Stimulated activated CD4-positive, alpha-beta T cell treated with anti-CD3 and anti-CD28 coated beads, Interleukin-2, amount 100 ng/mL, for 48 hours (primary cell): ENCODE results near the gene ZP1.
"Not testable (repeated sequence)": the region's sequence is repeated elsewhere in the genome, so short reads cannot be mapped to it uniquely, and the experiment has no call there.

Experiments used
- DNase-seq, 2 donors: peaks; one replicate each; pipeline ENCODE4 v3.0.0-alpha.2; 2020

The ZP1 gene

GRCh38 chr11:60879971-60880588, 12.7 kb downstream of the ZP1 start:
- DNase-seq, result no peak

DNA sequence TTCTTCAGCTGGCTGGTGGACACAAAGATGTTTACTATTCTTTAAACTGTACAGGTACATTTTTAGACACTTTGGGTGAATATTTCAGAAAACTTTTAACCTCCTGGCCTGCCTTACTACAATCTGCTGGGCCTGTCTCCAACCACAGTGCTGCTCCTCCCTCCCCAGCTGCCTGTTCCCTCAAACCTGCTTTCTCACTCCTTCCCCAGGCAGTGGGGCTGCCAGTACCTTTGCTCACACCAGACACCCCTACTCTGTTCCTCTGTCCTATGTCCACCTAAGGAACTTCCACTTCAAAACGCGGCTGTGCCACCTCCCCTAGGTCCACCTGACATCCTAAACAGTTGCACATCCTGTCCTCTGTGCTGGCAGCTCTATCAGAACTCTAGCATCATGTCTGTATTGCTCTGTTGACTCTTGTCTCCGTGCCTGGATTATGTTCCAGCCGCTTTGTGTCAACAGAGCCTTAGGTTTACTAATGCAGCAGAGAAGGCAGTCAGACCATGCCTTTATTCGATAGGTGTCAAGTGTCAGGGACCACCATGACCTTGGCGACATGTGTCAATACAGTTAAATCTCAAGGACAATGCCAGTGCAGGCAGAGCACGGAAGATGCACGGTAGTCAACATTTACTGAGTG, 13.4 kb downstream of the ZP1 start:
- no peak for DNase-seq

GRCh38 chr11:60887556-60887955, 20.2 kb downstream of the ZP1 start:
- peak in 1 of 2 donors; percentile 10 for DNase-seq

DNA sequence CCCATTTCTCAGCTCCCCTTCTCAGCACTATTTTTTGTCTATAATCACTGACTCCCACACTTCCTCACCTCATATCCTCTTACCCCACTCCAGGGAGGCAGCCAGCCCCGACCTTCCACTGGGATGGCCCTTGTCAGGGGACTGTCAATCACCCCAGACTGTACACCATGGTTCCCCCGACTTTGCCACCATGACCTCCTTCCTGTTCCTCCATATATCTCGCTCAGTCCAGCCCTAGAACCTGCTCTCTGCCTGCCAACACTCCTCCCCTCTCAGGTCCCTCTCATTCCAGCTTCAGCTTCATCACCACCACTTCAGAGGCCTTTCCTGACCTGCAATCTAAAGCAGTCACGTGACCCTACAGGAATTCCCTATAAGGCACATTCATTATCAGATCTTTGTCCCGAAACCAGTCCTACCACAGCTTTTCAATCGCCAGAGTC, 22.5 kb downstream of the ZP1 start:
- no peak for DNase-seq

- DNase-seq, result no peak
These were observed 23.4 kb downstream of the ZP1 start for GRCh38 chr11:60890696-60891095.

- DNase-seq, result no peak
These were observed 23.9 kb downstream of the ZP1 start for GRCh38 chr11:60891103-60891741.

GRCh38 chr11:60895687-60896086, 28.3 kb downstream of the ZP1 start:
- no peak for DNase-seq

DNA sequence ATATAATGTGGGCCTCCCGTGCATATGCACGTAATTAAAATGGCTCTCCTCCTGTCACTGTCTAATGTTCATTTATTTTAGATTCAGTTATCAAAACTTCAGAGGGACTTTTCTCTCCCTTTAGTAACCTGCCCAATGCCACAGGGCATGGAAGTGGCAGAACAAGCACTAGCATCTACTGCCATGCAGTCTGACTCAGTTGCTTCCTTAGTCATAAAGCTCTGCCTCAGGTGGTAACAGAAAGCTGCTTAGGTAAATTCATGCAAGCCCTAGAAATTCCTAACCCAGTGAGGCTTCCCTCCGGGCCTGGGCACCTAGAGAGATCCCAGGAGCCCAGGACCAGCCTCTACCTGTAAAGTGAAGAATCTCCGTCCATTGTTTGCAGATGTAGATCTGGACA, 30.2 kb downstream of the ZP1 start:
- no peak for DNase-seq

GRCh38 chr11:60899046-60899936, 31.9 kb downstream of the ZP1 start:
- DNase-seq, result peak; percentile 15 to 35

DNA sequence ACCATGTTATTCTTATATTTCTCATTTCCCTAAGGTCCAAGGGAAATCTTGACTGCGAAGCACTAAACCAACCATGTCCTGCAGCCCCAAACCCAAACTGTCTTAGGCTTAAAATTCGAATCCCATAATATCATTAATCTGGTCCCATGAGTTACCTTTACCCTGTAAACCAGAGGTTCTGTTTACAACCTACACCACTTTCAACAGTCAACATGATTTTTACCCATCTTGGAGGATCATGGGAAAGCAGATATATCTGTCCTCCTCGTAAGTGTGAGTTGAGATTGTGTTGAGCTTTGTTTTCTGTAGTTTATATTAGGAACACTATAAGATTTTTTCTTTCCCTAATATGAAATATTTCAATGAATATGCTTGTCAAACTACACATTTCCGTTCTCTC, 32.6 kb downstream of the ZP1 start:
- no peak for DNase-seq

- DNase-seq, result no peak
These were observed 33.5 kb downstream of the ZP1 start for GRCh38 chr11:60900673-60901404.

DNA sequence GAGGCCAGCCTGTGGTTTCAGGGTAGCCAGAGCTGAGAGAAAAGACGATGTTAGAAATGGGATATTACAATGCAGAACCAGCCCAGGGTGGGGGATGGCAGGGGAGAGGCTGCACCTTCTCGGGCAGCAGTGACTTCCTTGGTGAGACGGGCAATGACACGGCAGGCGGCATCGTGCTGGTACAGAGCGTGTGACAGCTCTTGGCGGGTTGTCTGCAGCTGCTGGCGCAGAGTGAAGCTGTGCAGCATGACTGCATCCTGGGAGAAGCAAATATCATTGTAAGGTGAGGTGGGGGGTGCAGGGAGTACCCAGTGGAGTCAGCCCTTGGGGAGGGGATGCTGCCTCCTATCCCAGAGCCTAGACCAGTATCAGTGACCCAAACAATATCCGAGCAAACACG, 35.3 kb downstream of the ZP1 start:
- DNase-seq, result no peak

DNA sequence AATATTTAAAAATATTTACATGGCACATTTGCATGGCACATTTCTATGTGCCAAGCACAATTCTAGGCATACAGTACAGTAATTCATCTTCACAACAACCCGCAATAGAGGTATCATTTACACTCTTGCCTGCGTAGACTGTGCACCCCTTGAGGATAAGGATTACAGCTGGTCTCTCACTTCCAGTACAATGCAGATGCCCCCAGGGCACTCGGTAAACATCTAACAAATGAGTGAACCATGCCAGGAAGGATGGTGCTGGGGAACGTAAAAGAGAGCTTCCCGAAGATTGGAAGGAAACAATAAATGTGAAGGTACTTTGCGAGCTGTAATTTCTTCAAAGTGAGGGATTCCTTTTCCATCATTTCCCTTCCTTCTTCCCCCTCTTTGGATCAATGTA, 37.7 kb downstream of the ZP1 start:
- DNase-seq, result no peak

- DNase-seq, result no peak
These were observed 38.3 kb downstream of the ZP1 start for GRCh38 chr11:60905551-60906113.

DNA sequence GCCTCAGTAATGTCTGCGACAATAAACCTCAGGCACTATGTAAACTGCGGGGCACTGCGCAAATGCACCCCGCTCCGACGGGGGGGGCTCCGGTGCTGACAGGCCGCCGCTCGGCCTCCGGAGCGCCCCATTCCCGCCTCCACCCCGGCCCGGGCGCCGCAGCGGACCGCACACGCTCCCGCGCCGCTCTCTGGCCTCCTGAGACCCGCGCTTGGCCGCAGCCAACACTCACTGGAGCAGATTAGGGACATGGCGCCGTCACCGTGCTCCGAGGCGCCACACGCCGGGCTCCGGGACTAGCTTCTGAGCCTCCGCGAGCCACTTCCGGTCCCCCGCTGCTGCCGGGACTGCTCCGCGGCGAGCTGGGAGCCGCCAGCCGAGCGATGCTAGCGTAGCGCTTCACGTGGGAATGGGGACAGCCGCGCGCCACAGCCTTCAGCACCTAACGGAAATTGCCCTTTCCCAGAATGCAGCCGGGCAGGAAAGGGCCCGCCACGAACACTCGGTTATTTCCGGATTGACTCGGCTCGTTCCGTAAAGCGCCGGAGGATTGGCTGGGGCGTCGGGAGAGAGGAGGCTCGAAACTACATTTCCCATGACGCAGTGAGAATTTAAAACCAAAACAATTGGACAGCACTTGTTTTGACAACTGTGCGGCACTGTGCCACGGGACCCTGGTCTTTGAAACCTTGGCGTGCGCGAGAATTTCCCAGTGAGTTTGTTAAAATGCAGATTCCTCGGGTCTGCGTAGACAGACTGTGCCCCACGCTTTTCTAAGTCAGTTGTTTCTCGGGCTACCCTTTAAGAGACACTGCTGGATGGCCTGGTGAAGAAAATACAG, 39.0 kb downstream of the ZP1 start, which contains the start of gene PRPF19:
PRPF19 (minus strand) TSS at position 454 of the 841 bp plus-strand sequence; CDS start at position 251, 203 bp downstream.
- DNase-seq, result peak; percentile 99 to 100

DNA sequence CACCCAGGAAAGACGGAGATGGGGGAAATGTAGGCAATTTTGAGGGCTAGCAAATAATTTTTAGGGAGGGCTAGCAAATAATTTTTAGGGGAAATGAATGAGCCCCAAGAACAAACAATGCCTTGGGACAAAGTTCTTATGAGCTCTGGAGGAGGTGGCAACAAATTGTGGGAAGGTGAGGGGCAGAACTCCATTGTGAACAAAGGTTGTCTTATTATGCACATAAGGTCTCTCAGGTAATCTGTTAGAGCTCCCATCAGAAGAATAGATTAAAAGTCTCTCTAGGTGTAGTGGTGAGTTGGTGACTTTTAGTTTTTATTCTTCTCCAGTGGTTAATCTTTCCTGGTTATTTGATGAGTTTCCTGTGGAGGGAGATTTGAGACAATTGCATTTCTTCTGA, 41.5 kb downstream of the ZP1 start:
- DNase-seq, result no peak

- DNase-seq, result not testable (repeated sequence)
These were observed 42.4 kb downstream of the ZP1 start for GRCh38 chr11:60909680-60910280.

GRCh38 chr11:60910281-60910687, 42.9 kb downstream of the ZP1 start:
- DNase-seq, result no peak

- no peak for DNase-seq
These were observed 43.5 kb downstream of the ZP1 start for GRCh38 chr11:60910711-60911380.

- no peak for DNase-seq
These were observed 45.0 kb downstream of the ZP1 start for GRCh38 chr11:60912223-60912850.
